ENCODE results near the gene PLEKHA3.
"Not testable (repeated sequence)": the region's sequence is repeated elsewhere in the genome, so short reads cannot be mapped to it uniquely, and the experiment has no call there.

GRCh38 chr2:178525010-178525409 lies 44.8 kb downstream of the PLEKHA3 start:
- not testable (repeated sequence) for TF ChIP-seq POLR2AphosphoS5 (IDR thresholded peaks at IDR 0.05; ENCODE audit: low read depth); CTCF (conservative IDR thresholded peaks at IDR 0.05; ENCODE audit: low read depth in 2 of 2); REST (IDR thresholded peaks at IDR 0.05; ENCODE audit: unreplicated experiment); EZH2 (IDR thresholded peaks at IDR 0.05; ENCODE audit: low read depth, unreplicated experiment); JUNB (IDR thresholded peaks at IDR 0.05; ENCODE audit: unreplicated experiment); CREB1 (CRISPR knock-in tag; IDR thresholded peaks at IDR 0.05; ENCODE audit: low read depth); EZH2phosphoT487 (IDR thresholded peaks at IDR 0.05; ENCODE audit: unreplicated experiment); ZNF331 (CRISPR knock-in tag; IDR thresholded peaks at IDR 0.05; ENCODE audit: low read depth)

All from GM23338 (cell line).